ENCODE results near the gene NDUFB10.

The NDUFB10 gene

GRCh38 chr16:1976951-1977874, 17.9 kb downstream of the NDUFB10 start:
- DNase-seq = no peak
- Histone ChIP-seq H3K27ac (no peak overlapping the region), H3K9me3 (ENCODE audit: severe bottlenecking) (no peaks in the 10 kb centered on the region), H3K4me3 (ENCODE audit: low read depth, low read length) (no peak overlapping the region), H3K27me3 (ENCODE audit: insufficient read depth, low read depth, severe bottlenecking) (no peaks in the 10 kb centered on the region), H3K36me3 (peaks cover 58% of the 10 kb centered on the region)
- no peak for TF ChIP-seq CTCF (IDR thresholded peaks at IDR 0.05; ENCODE audit: low read depth, low read length)

GRCh38 chr16:1977875-1978268, 18.5 kb downstream of the NDUFB10 start:
- Histone ChIP-seq H3K9me3 (ENCODE audit: severe bottlenecking) (no peaks in the 10 kb centered on the region), H3K27me3 (ENCODE audit: insufficient read depth, low read depth, severe bottlenecking) (no peaks in the 10 kb centered on the region), H3K27ac (no peak overlapping the region), H3K36me3 (peaks cover 57% of the 10 kb centered on the region), H3K4me3 (ENCODE audit: low read depth, low read length) (no peak overlapping the region)
- no peak for DNase-seq
- TF ChIP-seq CTCF (IDR thresholded peaks at IDR 0.05; ENCODE audit: low read depth, low read length) = no peak

GRCh38 chr16:1978476-1979120, 19.3 kb downstream of the NDUFB10 start:
- Histone ChIP-seq H3K4me3 (ENCODE audit: low read depth, low read length) (no peak overlapping the region), H3K36me3 (peaks cover 57% of the 10 kb centered on the region), H3K9me3 (ENCODE audit: severe bottlenecking) (no peaks in the 10 kb centered on the region), H3K27me3 (ENCODE audit: insufficient read depth, low read depth, severe bottlenecking) (no peaks in the 10 kb centered on the region), H3K27ac (no peak overlapping the region)
- no peak for DNase-seq
- TF ChIP-seq CTCF (IDR thresholded peaks at IDR 0.05; ENCODE audit: low read depth, low read length) = no peak

- Histone ChIP-seq H3K36me3 (peaks cover 53% of the 10 kb centered on the region), H3K27me3 (ENCODE audit: insufficient read depth, low read depth, severe bottlenecking) (no peaks in the 10 kb centered on the region), H3K9me3 (ENCODE audit: severe bottlenecking) (no peaks in the 10 kb centered on the region), H3K27ac (no peak overlapping the region), H3K4me3 (ENCODE audit: low read depth, low read length) (no peak overlapping the region)
- no peak for DNase-seq
- TF ChIP-seq CTCF (IDR thresholded peaks at IDR 0.05; ENCODE audit: low read depth, low read length) = no peak
Observed at GRCh38 chr16:1979271-1980029, 20.1 kb downstream of the NDUFB10 start.

- peak overlapping the region; percentile 91 for H3K27ac ChIP-seq
- TF ChIP-seq CTCF (IDR thresholded peaks at IDR 0.05; ENCODE audit: low read depth, low read length) = no peak
- H3K9me3 ChIP-seq (ENCODE audit: severe bottlenecking) = no peaks in the 10 kb centered on the region
- DNase-seq = no peak
- H3K27me3 ChIP-seq (ENCODE audit: insufficient read depth, low read depth, severe bottlenecking) = no peaks in the 10 kb centered on the region
- peaks cover 49% of the 10 kb centered on the region for H3K36me3 ChIP-seq
- no peak overlapping the region for H3K4me3 ChIP-seq (ENCODE audit: low read depth, low read length)
Observed at GRCh38 chr16:1980030-1980769, 20.9 kb downstream of the NDUFB10 start.

Measured in WERI-Rb-1 (cell line).